GM12878 (cell line): ENCODE data around the gene PPP1R1B. TPM values are rescaled to one million over a fixed set of nuclear protein-coding genes. Genes with fewer than 3 reads are reported as not detected.

Experiments used
- ATAC-seq: fragments of 200-7000 bp; cut with Tn5 transposase; 3 replicates; pipeline ENCODE4 v1.9.1; 2020; ENCODE audit warnings: mild to moderate bottlenecking, moderate library complexity
- BruUV-seq: library from RNA; stranded (reverse); fragments of 400-500 nt; replicated peaks from 2 replicates; lab custom pipeline; 2021; lab: Mats Ljungman, UMichigan
- CTCF ChIA-PET: fragments of 300-600 bp; sonication (Branson Sonifier 250); formaldehyde crosslinking; extraction: SDS; loops from one replicate; lab custom pipeline; 2021; ENCODE audit warnings: inconsistent platforms; lab: Yijun Ruan, JAX
- POLR2A ChIA-PET: fragments of 350-600 bp; formaldehyde crosslinking; extraction: SDS; loops from one replicate; lab custom pipeline; 2021; ENCODE audit warnings: inconsistent platforms; lab: Charles Lee
- RAD21 ChIA-PET: fragments of 300-600 bp; sonication (Branson Sonifier 250); formaldehyde crosslinking; loops from one replicate; lab custom pipeline; 2023; ENCODE audit warnings: antibody characterized with exemption; ENCODE audit not compliant: unreplicated experiment; lab: Charles Lee
- SMC1A ChIA-PET: fragments of 300-600 bp; sonication (Branson Sonifier 250); formaldehyde crosslinking; loops from one replicate; lab custom pipeline; 2023; ENCODE audit not compliant: unreplicated experiment, uncharacterized antibody; lab: Charles Lee
- DNase-seq: peaks from one replicate; pipeline ENCODE4 v3.0.0-alpha.2; 2011; ENCODE audit warnings: low read depth, low spot score
- FAIRE-seq: peaks from 3 replicates; lab custom pipeline; 2011; peaks lifted over from hg19 to GRCh38; lab: Jason Lieb, UNC
- H2AFZ ChIP-seq: 2 replicates; pipeline ENCODE4 v1.6.0; 2011; ENCODE audit warnings: low read depth, low read length, control low read depth; ENCODE audit not compliant: control insufficient read depth
- H3K27ac ChIP-seq: 2 replicates; pipeline ENCODE4 v1.5.1; 2011; ENCODE audit warnings: control low read depth; ENCODE audit not compliant: control insufficient read depth, insufficient read depth
- H3K27me3 ChIP-seq, 2 experiments: replicated peaks in 1 of 2; 2 replicates each; pipeline versions ENCODE4 v1.6.0 to v1.6.1; 2011; ENCODE audit warnings: low read length in 1 of 2; ENCODE audit not compliant: control insufficient read depth in 2 of 2, insufficient read depth in 2 of 2
- H3K36me3 ChIP-seq, 2 experiments: 2 replicates each; pipeline ENCODE4 v1.5.1; 2011; ENCODE audit warnings: low read length in 1 of 2; ENCODE audit not compliant: control insufficient read depth in 2 of 2, insufficient read depth in 2 of 2
- H3K4me1 ChIP-seq: 2 replicates; pipeline ENCODE4 v1.6.1; 2011; ENCODE audit warnings: mild to moderate bottlenecking, low read length, moderate library complexity, mixed read lengths; ENCODE audit not compliant: control insufficient read depth, insufficient read depth
- H3K4me2 ChIP-seq: 2 replicates; pipeline ENCODE4 v1.6.0; 2011; ENCODE audit warnings: control low read depth; ENCODE audit not compliant: control insufficient read depth, insufficient read depth
- H3K4me3 ChIP-seq: fragments of 200-600 bp; sonication (generic); 2 replicates; pipeline ENCODE4 v1.5.1; 2016
- H3K79me2 ChIP-seq: 2 replicates; pipeline ENCODE4 v1.6.0; 2011; ENCODE audit warnings: low read length; ENCODE audit not compliant: control insufficient read depth, insufficient read depth
- H3K9ac ChIP-seq: 2 replicates; pipeline ENCODE4 v1.8.0; 2011; ENCODE audit warnings: low read length, control low read depth, mixed read lengths; ENCODE audit not compliant: control insufficient read depth, insufficient read depth
- H3K9me3 ChIP-seq: replicated peaks from 3 replicates; pipeline ENCODE4 v1.5.1; 2011; ENCODE audit warnings: mild to moderate bottlenecking, low read length; ENCODE audit not compliant: control insufficient read depth, insufficient read depth
- H4K20me1 ChIP-seq: 2 replicates; pipeline ENCODE4 v1.6.0; 2011; ENCODE audit not compliant: control insufficient read depth, insufficient read depth
- BACH1 ChIP-seq: fragments of 450-650 bp; IDR thresholded peaks from 2 replicates; pipeline ENCODE4 v1.6.1; 2017; ENCODE audit warnings: mild to moderate bottlenecking, borderline replicate concordance
- BCL11A ChIP-seq: IDR thresholded peaks from 2 replicates; pipeline ENCODE4 v1.6.1; 2011; ENCODE audit warnings: low read depth, low read length
- CBX5 ChIP-seq: sonication (generic); IDR thresholded peaks from 2 replicates; pipeline ENCODE4 v1.6.1; 2016; ENCODE audit warnings: low read depth, moderate library complexity, mild to moderate bottlenecking, inconsistent platforms
- ESRRA ChIP-seq: IDR thresholded peaks from 2 replicates; pipeline ENCODE4 v1.6.1; 2012; ENCODE audit warnings: mild to moderate bottlenecking, low read length, improper control_type of control experiment
- HDAC2 ChIP-seq: fragments of 200-600 bp; sonication (generic); IDR thresholded peaks from 2 replicates; pipeline ENCODE4 v1.6.1; 2017
- KAT2A ChIP-seq: conservative IDR thresholded peaks from 2 replicates; pipeline ENCODE4 v1.6.1; 2011; ENCODE audit warnings: low read depth, low read length; ENCODE audit not compliant: control insufficient read depth
- RAD21 ChIP-seq: IDR thresholded peaks from 2 replicates; pipeline ENCODE4 v1.6.1; 2011; ENCODE audit warnings: mild to moderate bottlenecking, low read depth, low read length, moderate library complexity; ENCODE audit not compliant: insufficient read depth
- ZNF24 ChIP-seq: fragments of 450-650 bp; IDR thresholded peaks from 2 replicates; pipeline ENCODE4 v1.6.1; 2017; ENCODE audit warnings: antibody characterized with exemption, mild to moderate bottlenecking
- ZNF274 ChIP-seq: IDR thresholded peaks from one replicate; pipeline ENCODE4 v1.8.0; 2011; ENCODE audit not compliant: insufficient read length, insufficient read depth
- ZZZ3 ChIP-seq: IDR thresholded peaks from 2 replicates; pipeline ENCODE4 v1.6.1; 2011; ENCODE audit warnings: low read depth; ENCODE audit not compliant: control insufficient read depth, insufficient read length
- WGBS: methylation state at CpG from one replicate; pipeline ENCODE4 v1.1.6; 2016; ENCODE audit warnings: low lambda C conversion rate; ENCODE audit not compliant: insufficient replicate concordance, insufficient coverage; ENCODE audit errors: missing lambda C conversion rate; 5-methylcytosine and 5-hydroxymethylcytosine counted together
- in situ Hi-C: fragments of 300-500 bp; cut with MboI; formaldehyde crosslinking; loops from 9 replicates; pipeline ENCODE4 v1.14.3; 2018; ENCODE audit warnings: mixed read lengths
- intact Hi-C: fragments of 100-400 bp; cut with micrococcal nuclease; formaldehyde crosslinking; loops from one replicate; pipeline ENCODE4 v1.14.2; 2022; ENCODE audit not compliant: unreplicated experiment
- polyA plus RNA-seq, 11 experiments: library from polyadenylated mRNA; depleted of rRNA in 4 of 11; unstranded in 6 of 11; stranded (reverse) in 5 of 11; fragments of >200 nt; fragmentation: Nextera tagmentation in 4 of 11; fragmentation: Illumina TruSeq in 1 of 11; extraction: Ambion mirVana in 4 of 11; extraction: Trizol in 1 of 11; gene quantifications; 1 replicate in 1 of 11; 2 replicates in 10 of 11; pipeline versions ENCODE4 v1.2.1 to v1.2.3, GENCODE V29; 2011 to 2016; ENCODE audit warnings: inconsistent platforms in 2 of 11, missing spikeins in 2 of 11, low read depth in 1 of 11
- total RNA-seq, 4 experiments: library from RNA; depleted of rRNA in 3 of 4; stranded (reverse); fragments of >200 nt in 3 of 4; fragmentation: Illumina TruSeq in 1 of 4; extraction: Trizol in 1 of 4; gene quantifications; 2 replicates each; pipeline versions ENCODE4 v1.2.1 to v1.2.3, GENCODE V29; 2013 to 2021
- TF ChIP-seq, protein P1 (sequence below): fragments of 450-650 bp; IDR thresholded peaks from 2 replicates; pipeline ENCODE4 v1.6.1; 2017; ENCODE audit warnings: mild to moderate bottlenecking
- TF ChIP-seq, protein P2 (sequence below): fragments of 450-650 bp; IDR thresholded peaks from 2 replicates; pipeline ENCODE4 v1.6.1; 2016; ENCODE audit warnings: mild to moderate bottlenecking
- TF ChIP-seq, protein P3 (sequence below): fragments of 450-650 bp; formaldehyde crosslinking; IDR thresholded peaks from 2 replicates; pipeline ENCODE4 v1.5.0; 2022; ENCODE audit warnings: mild to moderate bottlenecking, missing genetic modification characterization

The PPP1R1B gene
- total and polyA plus RNA-seq, 10 of the 15 experiments (the other 5 are each of a cell fraction or from before 2014, with no cell fraction given), result 0.08 TPM; not detected in 9

- TF ChIP-seq ZZZ3 (no peak), KAT2A (no peak), RAD21 (peak; percentile 70), ZNF24 (0 out of 2 replicates have a peak, but pooled peaks have one; percentile 23), CBX5 (no peak), BACH1 (no peak)
- TF ChIP-seq, protein P1, sequence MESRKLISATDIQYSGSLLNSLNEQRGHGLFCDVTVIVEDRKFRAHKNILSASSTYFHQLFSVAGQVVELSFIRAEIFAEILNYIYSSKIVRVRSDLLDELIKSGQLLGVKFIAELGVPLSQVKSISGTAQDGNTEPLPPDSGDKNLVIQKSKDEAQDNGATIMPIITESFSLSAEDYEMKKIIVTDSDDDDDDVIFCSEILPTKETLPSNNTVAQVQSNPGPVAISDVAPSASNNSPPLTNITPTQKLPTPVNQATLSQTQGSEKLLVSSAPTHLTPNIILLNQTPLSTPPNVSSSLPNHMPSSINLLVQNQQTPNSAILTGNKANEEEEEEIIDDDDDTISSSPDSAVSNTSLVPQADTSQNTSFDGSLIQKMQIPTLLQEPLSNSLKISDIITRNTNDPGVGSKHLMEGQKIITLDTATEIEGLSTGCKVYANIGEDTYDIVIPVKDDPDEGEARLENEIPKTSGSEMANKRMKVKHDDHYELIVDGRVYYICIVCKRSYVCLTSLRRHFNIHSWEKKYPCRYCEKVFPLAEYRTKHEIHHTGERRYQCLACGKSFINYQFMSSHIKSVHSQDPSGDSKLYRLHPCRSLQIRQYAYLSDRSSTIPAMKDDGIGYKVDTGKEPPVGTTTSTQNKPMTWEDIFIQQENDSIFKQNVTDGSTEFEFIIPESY, result no peak
Measured at GRCh38 chr17:39623356-39623950, 3.3 kb upstream of the PPP1R1B start (continued).

- Histone ChIP-seq H3K9me3 (no peaks in the 10 kb centered on the region), H3K4me3 (no peak overlapping the region), H3K9ac (no peak overlapping the region), H4K20me1 (no peaks in the 10 kb centered on the region), H2AFZ (no peak overlapping the region), H3K27me3 (peaks cover 7 to 8% of the 10 kb centered on the region in 2 experiments), H3K4me1 (peaks cover 5% of the 10 kb centered on the region), H3K4me2 (no peak overlapping the region), H3K79me2 (no peaks in the 10 kb centered on the region), H3K36me3 (no peaks in the 10 kb centered on the region), H3K27ac (no peak overlapping the region)
- SMC1A ChIA-PET, result interaction anchor here (1.0 to 5.4 kb wide), 4 partner anchors 76 to 248 kb away, joined by 3 to 36 read pairs (median 12); partner anchors contain the start of gene MIEN1
- FAIRE-seq (no peak), DNase-seq (no peak), ATAC-seq (no peak)
- 54% methylated on average over 6 of the region's 8 CpGs for WGBS
- RAD21 ChIA-PET, result interaction anchor here (1.2 to 2.9 kb wide), 2 partner anchors 76 to 129 kb away, joined by 4 to 23 read pairs; no protein-coding TSS in a partner anchor
- CTCF ChIA-PET, result interaction anchor here (1.0 to 8.9 kb wide), 10 partner anchors 13 to 381 kb away, joined by 3 to 225 read pairs (median 6); partner anchors contain the start of genes MIEN1, PNMT, PSMD3 and STARD3
- BruUV-seq, result no TSS peak
- in situ Hi-C loops (loop anchor here (5.0 kb wide), 2 partner anchors 128 to 358 kb away; partner anchors contain the start of gene PSMD3), intact Hi-C loops (loop anchor here (5.0 kb wide), 3 partner anchors 108 to 403 kb away; partner anchors contain the start of genes IKZF3 and MIEN1)
- POLR2A ChIA-PET, result interaction anchor here (0.6 kb wide), 1 partner anchor 131 kb away, joined by 3 read pairs; no protein-coding TSS in a partner anchor
- TF ChIP-seq ESRRA (no peak), ZNF24 (no peak), BCL11A (no peak), HDAC2 (no peak), ZNF274 (no peak)
- TF ChIP-seq, protein P2, sequence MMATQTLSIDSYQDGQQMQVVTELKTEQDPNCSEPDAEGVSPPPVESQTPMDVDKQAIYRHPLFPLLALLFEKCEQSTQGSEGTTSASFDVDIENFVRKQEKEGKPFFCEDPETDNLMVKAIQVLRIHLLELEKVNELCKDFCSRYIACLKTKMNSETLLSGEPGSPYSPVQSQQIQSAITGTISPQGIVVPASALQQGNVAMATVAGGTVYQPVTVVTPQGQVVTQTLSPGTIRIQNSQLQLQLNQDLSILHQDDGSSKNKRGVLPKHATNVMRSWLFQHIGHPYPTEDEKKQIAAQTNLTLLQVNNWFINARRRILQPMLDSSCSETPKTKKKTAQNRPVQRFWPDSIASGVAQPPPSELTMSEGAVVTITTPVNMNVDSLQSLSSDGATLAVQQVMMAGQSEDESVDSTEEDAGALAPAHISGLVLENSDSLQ, result no peak
- TF ChIP-seq, protein P3, sequence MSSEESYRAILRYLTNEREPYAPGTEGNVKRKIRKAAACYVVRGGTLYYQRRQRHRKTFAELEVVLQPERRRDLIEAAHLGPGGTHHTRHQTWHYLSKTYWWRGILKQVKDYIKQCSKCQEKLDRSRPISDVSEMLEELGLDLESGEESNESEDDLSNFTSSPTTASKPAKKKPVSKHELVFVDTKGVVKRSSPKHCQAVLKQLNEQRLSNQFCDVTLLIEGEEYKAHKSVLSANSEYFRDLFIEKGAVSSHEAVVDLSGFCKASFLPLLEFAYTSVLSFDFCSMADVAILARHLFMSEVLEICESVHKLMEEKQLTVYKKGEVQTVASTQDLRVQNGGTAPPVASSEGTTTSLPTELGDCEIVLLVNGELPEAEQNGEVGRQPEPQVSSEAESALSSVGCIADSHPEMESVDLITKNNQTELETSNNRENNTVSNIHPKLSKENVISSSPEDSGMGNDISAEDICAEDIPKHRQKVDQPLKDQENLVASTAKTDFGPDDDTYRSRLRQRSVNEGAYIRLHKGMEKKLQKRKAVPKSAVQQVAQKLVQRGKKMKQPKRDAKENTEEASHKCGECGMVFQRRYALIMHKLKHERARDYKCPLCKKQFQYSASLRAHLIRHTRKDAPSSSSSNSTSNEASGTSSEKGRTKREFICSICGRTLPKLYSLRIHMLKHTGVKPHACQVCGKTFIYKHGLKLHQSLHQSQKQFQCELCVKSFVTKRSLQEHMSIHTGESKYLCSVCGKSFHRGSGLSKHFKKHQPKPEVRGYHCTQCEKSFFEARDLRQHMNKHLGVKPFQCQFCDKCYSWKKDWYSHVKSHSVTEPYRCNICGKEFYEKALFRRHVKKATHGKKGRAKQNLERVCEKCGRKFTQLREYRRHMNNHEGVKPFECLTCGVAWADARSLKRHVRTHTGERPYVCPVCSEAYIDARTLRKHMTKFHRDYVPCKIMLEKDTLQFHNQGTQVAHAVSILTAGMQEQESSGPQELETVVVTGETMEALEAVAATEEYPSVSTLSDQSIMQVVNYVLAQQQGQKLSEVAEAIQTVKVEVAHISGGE (CRISPR knock-in tag), result no peak
Measured at GRCh38 chr17:39624313-39624712, 2.4 kb upstream of the PPP1R1B start.
